ENCODE measurements around the gene CDK14. TPM values are rescaled to one million over a fixed set of nuclear protein-coding genes. Genes with fewer than 3 reads are reported as not detected.

CDK14 gene
- total RNA-seq, 4 donors from 2014 or later: 1.1 to 12.7 (median 5.8) TPM

GRCh38 chr7:91103363-91103762 is 507.2 kb downstream of the CDK14 start:
- WGBS, 2 donors: 82 to 89% methylated on average over 1 of the region's 1 CpG
- H3K4me3 ChIP-seq (ENCODE audit: low read depth, poor library complexity, severe bottlenecking): no peak overlapping the region
- no peak for DNase-seq (ENCODE audit: low spot score in 2 of 2)
- TF ChIP-seq CTCF (IDR thresholded peaks at IDR 0.05): no peak
- intact Hi-C loops (cut with DNase I; ENCODE audit: low total_unique reads): no loop called here

GRCh38 chr7:91107460-91107859 is 511.3 kb downstream of the CDK14 start:
- TF ChIP-seq CTCF (IDR thresholded peaks at IDR 0.05) (no peak), POLR2A (IDR thresholded peaks at IDR 0.05) (no peak)
- DNase-seq (ENCODE audit: low spot score in 2 of 2): no peak
- 65 to 68% methylated on average over 3 of the region's 3 CpGs for WGBS, 2 donors
- intact Hi-C loops (cut with DNase I; ENCODE audit: low total_unique reads): no loop called here
- no peak overlapping the region for H3K4me3 ChIP-seq (ENCODE audit: low read depth, poor library complexity, severe bottlenecking)

GRCh38 chr7:91109200-91109599 is 513.1 kb downstream of the CDK14 start:
- no peak overlapping the region for H3K4me3 ChIP-seq (ENCODE audit: low read depth, poor library complexity, severe bottlenecking)
- TF ChIP-seq POLR2A (IDR thresholded peaks at IDR 0.05) (no peak), CTCF (IDR thresholded peaks at IDR 0.05) (no peak)
- DNase-seq (ENCODE audit: low spot score in 2 of 2): no peak
- intact Hi-C loops (cut with DNase I; ENCODE audit: low total_unique reads): no loop called here
- 92 to 96% methylated on average over 3 of the region's 3 CpGs for WGBS, 2 donors

- intact Hi-C loops (cut with DNase I; ENCODE audit: low total_unique reads): no loop called here
- WGBS, 2 donors: 43 to 49% methylated on average over 2 of the region's 2 CpGs
- TF ChIP-seq CTCF (IDR thresholded peaks at IDR 0.05) (no peak), POLR2A (IDR thresholded peaks at IDR 0.05) (no peak)
- no peak for DNase-seq (ENCODE audit: low spot score in 2 of 2)
- H3K4me3 ChIP-seq (ENCODE audit: low read depth, poor library complexity, severe bottlenecking): no peak overlapping the region
These were observed 516.8 kb downstream of the CDK14 start for GRCh38 chr7:91112902-91113341.

- DNase-seq (ENCODE audit: low spot score in 2 of 2): no peak
- 70 to 81% methylated on average over 6 of the region's 6 CpGs for WGBS, 2 donors
- intact Hi-C loops (cut with DNase I; ENCODE audit: low total_unique reads): no loop called here
- no peak for TF ChIP-seq CTCF (IDR thresholded peaks at IDR 0.05)
- no peak for TF ChIP-seq POLR2A (IDR thresholded peaks at IDR 0.05)
- no peak overlapping the region for H3K4me3 ChIP-seq (ENCODE audit: low read depth, poor library complexity, severe bottlenecking)
These were observed 518.1 kb downstream of the CDK14 start for GRCh38 chr7:91114232-91114631.

- TF ChIP-seq POLR2A (IDR thresholded peaks at IDR 0.05) (no peak), CTCF (IDR thresholded peaks at IDR 0.05) (no peak)
- WGBS, 2 donors: 66 to 72% methylated on average over 8 of the region's 8 CpGs
- H3K4me3 ChIP-seq (ENCODE audit: low read depth, poor library complexity, severe bottlenecking): no peak overlapping the region
- DNase-seq (ENCODE audit: low spot score in 2 of 2): no peak
- intact Hi-C loops (cut with DNase I; ENCODE audit: low total_unique reads): no loop called here
These were observed 530.6 kb downstream of the CDK14 start for GRCh38 chr7:91126762-91127161.
